HepG2 (cell line): Measurements from ENCODE around the gene EEIG1. TPM values are rescaled to one million over a fixed set of nuclear protein-coding genes. Genes with fewer than 3 reads are reported as not detected.

Source experiments
- ATAC-seq: fragments of 200-7000 bp; cut with Tn5 transposase; 3 replicates; pipeline ENCODE4 v1.9.1; 2020; ENCODE audit warnings: mild to moderate bottlenecking, moderate library complexity
- BruUV-seq: library from RNA; stranded (reverse); fragments of 400-500 nt; replicated peaks from 2 replicates; lab custom pipeline; 2021; lab: Mats Ljungman, UMichigan
- CTCF ChIA-PET: fragments of 300-600 bp; formaldehyde crosslinking; extraction: SDS; loops from one replicate; lab custom pipeline; 2021; ENCODE audit warnings: low total read pairs, inconsistent platforms, low intra/inter-chr PET ratio; lab: Yijun Ruan, JAX
- POLR2A ChIA-PET: fragments of 350-600 bp; sonication (Branson Sonifier 250); formaldehyde crosslinking; loops from one replicate; lab custom pipeline; 2020; ENCODE audit warnings: antibody characterized with exemption, inconsistent platforms; lab: Yijun Ruan, JAX
- DNase-seq: peaks from one replicate; pipeline ENCODE4 v3.0.0-alpha.2; 2015; ENCODE audit warnings: low spot score
- FAIRE-seq: peaks from 3 replicates; lab custom pipeline; 2011; peaks lifted over from hg19 to GRCh38; lab: Jason Lieb, UNC
- H2AFZ ChIP-seq: one replicate; pipeline ENCODE4 v1.6.1; 2011; ENCODE audit warnings: low read length, inconsistent platforms
- H3K27ac ChIP-seq: fragments of 300-600 bp; 3 replicates; pipeline ENCODE4 v1.8.0; 2011; ENCODE audit warnings: mixed run types, mild to moderate bottlenecking, mixed read lengths, low read length, inconsistent platforms; ENCODE audit not compliant: insufficient read depth; ENCODE audit errors: extremely low read length
- H3K27me3 ChIP-seq, 2 experiments: fragments of 200-600 bp in 1 of 2; 2 replicates in 1 of 2; 3 replicates in 1 of 2; pipeline versions ENCODE4 v1.6.0 to v1.8.0; 2011; ENCODE audit warnings: low read length in 2 of 2, mild to moderate bottlenecking in 2 of 2, moderate library complexity in 2 of 2, inconsistent platforms in 1 of 2; ENCODE audit not compliant: insufficient read depth in 2 of 2, control insufficient read depth in 1 of 2
- H3K36me3 ChIP-seq, 2 experiments: fragments of 200-600 bp in 1 of 2; replicated peaks in 1 of 2; 2 replicates in 1 of 2; 3 replicates in 1 of 2; pipeline versions ENCODE4 v1.5.1 to v1.8.0; 2011; ENCODE audit warnings: low read length in 2 of 2, inconsistent platforms in 1 of 2; ENCODE audit not compliant: insufficient read depth in 2 of 2, control insufficient read depth in 1 of 2
- H3K4me1 ChIP-seq: 2 replicates; pipeline ENCODE4 v1.5.1; 2012; ENCODE audit warnings: low read length, inconsistent platforms; ENCODE audit not compliant: insufficient read depth
- H3K4me2 ChIP-seq: 2 replicates; pipeline ENCODE4 v1.6.0; 2011; ENCODE audit warnings: low read depth, low read length, inconsistent platforms
- H3K4me3 ChIP-seq, 3 experiments: fragments of 200-600 bp in 1 of 3; sonication (generic), shearing (Covaris generic) in 1 of 3; replicated peaks in 1 of 3; 2 replicates each; pipeline ENCODE4 v1.5.1; 2011 to 2016; ENCODE audit warnings: low read length in 3 of 3, inconsistent platforms in 2 of 3, low read depth in 2 of 3, mild to moderate bottlenecking in 2 of 3, control low read depth in 1 of 3, mixed read lengths in 1 of 3; ENCODE audit not compliant: insufficient read depth in 1 of 3
- H3K79me2 ChIP-seq: one replicate; pipeline ENCODE4 v1.6.1; 2011; ENCODE audit warnings: low read length, inconsistent platforms; ENCODE audit not compliant: insufficient read depth
- H3K9ac ChIP-seq: 2 replicates; pipeline ENCODE4 v1.6.0; 2011; ENCODE audit warnings: mild to moderate bottlenecking, low read depth, low read length, inconsistent platforms; ENCODE audit not compliant: insufficient read depth
- H3K9me3 ChIP-seq: 2 replicates; pipeline ENCODE4 v1.5.1; 2012; ENCODE audit warnings: mild to moderate bottlenecking, low read length
- H4K20me1 ChIP-seq: 2 replicates; pipeline ENCODE4 v1.6.0; 2011; ENCODE audit warnings: inconsistent platforms, mild to moderate bottlenecking, low read length, moderate library complexity; ENCODE audit not compliant: insufficient read depth
- AKAP8 ChIP-seq: sonication (generic); formaldehyde crosslinking; IDR thresholded peaks from 2 replicates; pipeline ENCODE4 v1.5.1; 2020; ENCODE audit warnings: mild to moderate bottlenecking, missing genetic modification reagents
- ERF ChIP-seq: IDR thresholded peaks from 2 replicates; pipeline ENCODE4 v1.6.1; 2018; ENCODE audit warnings: missing biosample characterization, missing genetic modification reagents
- FOXA1 ChIP-seq, 2 experiments: fragments of 450-650 bp in 1 of 2; sonication (generic) in 1 of 2; formaldehyde crosslinking in 1 of 2; IDR thresholded peaks; 2 replicates each; pipeline versions ENCODE4 v1.4.0 to v1.6.1; 2016 to 2020; ENCODE audit warnings: missing genetic modification reagents in 1 of 2
- RXRB ChIP-seq: IDR thresholded peaks from 2 replicates; pipeline ENCODE4 v1.6.1; 2016; ENCODE audit warnings: borderline replicate concordance, missing genetic modification reagents, missing compliant biosample characterization
- SKI ChIP-seq: fragments of 450-650 bp; IDR thresholded peaks from one replicate; pipeline ENCODE4 v1.6.1; 2018; ENCODE audit warnings: mild to moderate bottlenecking; ENCODE audit not compliant: partially characterized antibody
- ZNF44 ChIP-seq: sonication (generic); formaldehyde crosslinking; IDR thresholded peaks from 2 replicates; pipeline ENCODE4 v1.5.1; 2020; ENCODE audit warnings: mild to moderate bottlenecking, missing genetic modification reagents
- ZNF850 ChIP-seq: sonication (generic); formaldehyde crosslinking; conservative IDR thresholded peaks from 2 replicates; pipeline ENCODE4 v1.9.0; 2021; ENCODE audit warnings: mild to moderate bottlenecking, missing genetic modification reagents
- ZNF891 ChIP-seq: sonication (generic); formaldehyde crosslinking; IDR thresholded peaks from 2 replicates; pipeline ENCODE4 v1.5.0; 2020; ENCODE audit warnings: mild to moderate bottlenecking, missing genetic modification reagents
- ZSCAN25 ChIP-seq: sonication (generic); formaldehyde crosslinking; IDR thresholded peaks from 2 replicates; pipeline ENCODE4 v1.8.0; 2022; ENCODE audit warnings: mild to moderate bottlenecking, missing genetic modification reagents
- WGBS: methylation state at CpG from one replicate; pipeline ENCODE4 v1.1.6; 2017; ENCODE audit warnings: low lambda C conversion rate; 5-methylcytosine and 5-hydroxymethylcytosine counted together
- in situ Hi-C: cut with HindIII; loops from 2 replicates; pipeline ENCODE4 v1.10.0; 2017; ENCODE audit warnings: low pct_unique_long_range_greater_than_20kb; ENCODE audit not compliant: extremely low pct_ligation_motif_present
- intact Hi-C: fragments of 100-400 bp; cut with micrococcal nuclease; formaldehyde crosslinking; loops from one replicate; pipeline ENCODE4 v1.10.0; 2022; ENCODE audit not compliant: unreplicated experiment
- polyA plus RNA-seq, 8 experiments: library from polyadenylated mRNA; depleted of rRNA in 3 of 8; stranded (reverse) in 7 of 8; unstranded in 1 of 8; fragments of >200 nt; fragmentation: Illumina TruSeq in 4 of 8; extraction: Trizol in 4 of 8; gene quantifications; 2 replicates each; pipeline versions ENCODE4 v1.2.1 to v1.2.3, GENCODE V29; 2011 to 2016; ENCODE audit warnings: low read depth in 4 of 8, missing spikeins in 1 of 8, mixed read lengths in 1 of 8; ENCODE audit not compliant: insufficient read depth in 1 of 8
- total RNA-seq, 5 experiments: library from RNA; depleted of rRNA; stranded (reverse); fragments of >200 nt; fragmentation: Illumina TruSeq; extraction: Trizol; gene quantifications; 2 replicates each; pipeline ENCODE4 v1.2.3, GENCODE V29; 2016; ENCODE audit warnings: low read depth in 1 of 5
- TF ChIP-seq, protein P1 (sequence below): IDR thresholded peaks from 2 replicates; pipeline ENCODE4 v1.6.1; 2016
- TF ChIP-seq, protein P2 (sequence below): sonication (generic); formaldehyde crosslinking; IDR thresholded peaks from 2 replicates; pipeline ENCODE4 v1.4.0; 2020; ENCODE audit warnings: missing genetic modification reagents; ENCODE audit errors: not compliant biosample characterization
- TF ChIP-seq, protein P3 (sequence below): sonication (generic); formaldehyde crosslinking; conservative IDR thresholded peaks from 2 replicates; pipeline ENCODE4 v1.4.0; 2020; ENCODE audit warnings: missing genetic modification reagents
- TF ChIP-seq, protein P4 (sequence below): sonication (generic); formaldehyde crosslinking; IDR thresholded peaks from 2 replicates; pipeline ENCODE4 v1.4.0; 2020; ENCODE audit warnings: missing genetic modification reagents

EEIG1 gene
- total and polyA plus RNA-seq, 2 of the 13 experiments (the other 11 are each of a cell fraction or from before 2014, with no cell fraction given), result 16.6 to 25.2 TPM

DNA sequence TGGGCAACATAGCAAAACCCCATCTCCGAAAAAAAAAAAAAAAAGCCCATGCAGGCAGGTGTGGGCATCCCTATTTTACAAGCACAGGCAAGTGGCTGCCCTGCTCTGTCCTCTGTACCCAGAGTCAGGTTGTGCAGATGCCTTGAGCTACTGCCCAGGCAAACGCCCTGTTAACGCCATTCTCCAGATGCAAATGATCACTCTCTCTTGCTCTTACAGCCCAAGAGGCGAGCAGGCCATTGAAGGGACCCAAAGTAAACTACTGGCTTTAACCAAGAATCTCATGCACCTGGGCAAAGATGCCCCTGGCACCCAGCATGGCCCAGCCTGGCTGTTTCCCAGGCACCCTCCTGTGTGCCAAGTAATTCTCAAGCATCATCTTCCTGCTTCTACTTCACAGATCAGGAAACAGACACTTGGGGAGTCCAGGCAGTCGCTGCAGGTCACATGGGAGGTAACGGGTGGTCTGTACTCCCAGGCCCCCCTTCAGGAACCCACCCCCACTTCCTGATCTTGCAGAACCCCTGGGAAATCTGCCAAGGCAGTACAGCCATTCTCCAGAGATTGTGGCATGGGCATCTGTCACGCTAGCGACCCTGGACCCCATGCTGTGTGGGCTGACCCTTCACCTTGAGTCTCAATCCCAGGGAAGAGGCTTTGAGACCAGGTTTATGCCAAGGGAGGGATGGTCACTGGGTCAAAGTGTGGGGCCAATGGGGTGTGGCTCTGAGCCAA lies 14.2 kb downstream of the EEIG1 start:
- H3K4me1 ChIP-seq, result peaks cover 58% of the 10 kb centered on the region
- TF ChIP-seq AKAP8 (CRISPR knock-in tag), result no peak
- TF ChIP-seq, protein P1, sequence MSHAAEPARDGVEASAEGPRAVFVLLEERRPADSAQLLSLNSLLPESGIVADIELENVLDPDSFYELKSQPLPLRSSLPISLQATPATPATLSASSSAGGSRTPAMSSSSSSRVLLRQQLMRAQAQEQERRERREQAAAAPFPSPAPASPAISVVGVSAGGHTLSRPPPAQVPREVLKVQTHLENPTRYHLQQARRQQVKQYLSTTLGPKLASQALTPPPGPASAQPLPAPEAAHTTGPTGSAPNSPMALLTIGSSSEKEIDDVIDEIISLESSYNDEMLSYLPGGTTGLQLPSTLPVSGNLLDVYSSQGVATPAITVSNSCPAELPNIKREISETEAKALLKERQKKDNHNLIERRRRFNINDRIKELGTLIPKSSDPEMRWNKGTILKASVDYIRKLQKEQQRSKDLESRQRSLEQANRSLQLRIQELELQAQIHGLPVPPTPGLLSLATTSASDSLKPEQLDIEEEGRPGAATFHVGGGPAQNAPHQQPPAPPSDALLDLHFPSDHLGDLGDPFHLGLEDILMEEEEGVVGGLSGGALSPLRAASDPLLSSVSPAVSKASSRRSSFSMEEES (CRISPR knock-in tag), result no peak
- TF ChIP-seq, protein P2, sequence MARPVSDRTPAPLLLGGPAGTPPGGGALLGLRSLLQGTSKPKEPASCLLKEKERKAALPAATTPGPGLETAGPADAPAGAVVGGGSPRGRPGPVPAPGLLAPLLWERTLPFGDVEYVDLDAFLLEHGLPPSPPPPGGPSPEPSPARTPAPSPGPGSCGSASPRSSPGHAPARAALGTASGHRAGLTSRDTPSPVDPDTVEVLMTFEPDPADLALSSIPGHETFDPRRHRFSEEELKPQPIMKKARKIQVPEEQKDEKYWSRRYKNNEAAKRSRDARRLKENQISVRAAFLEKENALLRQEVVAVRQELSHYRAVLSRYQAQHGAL (CRISPR knock-in tag), result no peak
- TF ChIP-seq, protein P3, sequence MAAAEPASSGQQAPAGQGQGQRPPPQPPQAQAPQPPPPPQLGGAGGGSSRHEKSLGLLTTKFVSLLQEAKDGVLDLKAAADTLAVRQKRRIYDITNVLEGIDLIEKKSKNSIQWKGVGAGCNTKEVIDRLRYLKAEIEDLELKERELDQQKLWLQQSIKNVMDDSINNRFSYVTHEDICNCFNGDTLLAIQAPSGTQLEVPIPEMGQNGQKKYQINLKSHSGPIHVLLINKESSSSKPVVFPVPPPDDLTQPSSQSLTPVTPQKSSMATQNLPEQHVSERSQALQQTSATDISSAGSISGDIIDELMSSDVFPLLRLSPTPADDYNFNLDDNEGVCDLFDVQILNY (CRISPR knock-in tag), result no peak
- TF ChIP-seq ZNF44 (CRISPR knock-in tag), result no peak
- no peak for TF ChIP-seq ZNF891 (CRISPR knock-in tag)
- TF ChIP-seq RXRB (CRISPR knock-in tag), result no peak
- no peak for TF ChIP-seq ZNF850 (CRISPR knock-in tag)
- no peak for TF ChIP-seq ZSCAN25 (CRISPR knock-in tag)
- no peak for TF ChIP-seq FOXA1 (IDR thresholded peaks at IDR 0.05)
- TF ChIP-seq FOXA1 (CRISPR knock-in tag; IDR thresholded peaks at IDR 0.05), result no peak
- TF ChIP-seq, protein P4, sequence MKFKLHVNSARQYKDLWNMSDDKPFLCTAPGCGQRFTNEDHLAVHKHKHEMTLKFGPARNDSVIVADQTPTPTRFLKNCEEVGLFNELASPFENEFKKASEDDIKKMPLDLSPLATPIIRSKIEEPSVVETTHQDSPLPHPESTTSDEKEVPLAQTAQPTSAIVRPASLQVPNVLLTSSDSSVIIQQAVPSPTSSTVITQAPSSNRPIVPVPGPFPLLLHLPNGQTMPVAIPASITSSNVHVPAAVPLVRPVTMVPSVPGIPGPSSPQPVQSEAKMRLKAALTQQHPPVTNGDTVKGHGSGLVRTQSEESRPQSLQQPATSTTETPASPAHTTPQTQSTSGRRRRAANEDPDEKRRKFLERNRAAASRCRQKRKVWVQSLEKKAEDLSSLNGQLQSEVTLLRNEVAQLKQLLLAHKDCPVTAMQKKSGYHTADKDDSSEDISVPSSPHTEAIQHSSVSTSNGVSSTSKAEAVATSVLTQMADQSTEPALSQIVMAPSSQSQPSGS (CRISPR knock-in tag), result no peak
- TF ChIP-seq SKI, result no peak
- TF ChIP-seq ERF (CRISPR knock-in tag), result no peak
- intact Hi-C loops (no loop called here), in situ Hi-C loops (no loop called here)
- H3K9me3 ChIP-seq, result no peaks in the 10 kb centered on the region
- no peak overlapping the region for H3K4me3 ChIP-seq
- BruUV-seq, result no TSS peak
- H3K4me2 ChIP-seq, result no peak overlapping the region
- ChIA-PET POLR2A (interaction anchor here (0.7 to 1.6 kb wide), 2 partner anchors 12 to 112 kb away, joined by 3 to 8 read pairs; no protein-coding TSS in a partner anchor), CTCF (no interaction called here)
- DNase-seq (no peak), ATAC-seq (no peak), FAIRE-seq (no peak)
- no peaks in the 10 kb centered on the region for H4K20me1 ChIP-seq
- no peak overlapping the region for H3K9ac ChIP-seq
- H2AFZ ChIP-seq, result no peak overlapping the region
- peaks cover 1 to 7% of the 10 kb centered on the region in 2 experiments; a peak in 2 of 5 replicates for H3K36me3 ChIP-seq
- WGBS, result 79% methylated on average over 6 of the region's 8 CpGs
- H3K79me2 ChIP-seq, result peaks cover 88% of the 10 kb centered on the region
- H3K27me3 ChIP-seq, result no peaks in the 10 kb centered on the region
- H3K27ac ChIP-seq, result no peak overlapping the region
